D341Med (cell line): ENCODE results near the gene ZNF710.
"Not testable (repeated sequence)": the region's sequence is repeated elsewhere in the genome, so short reads cannot be mapped to it uniquely, and the experiment has no call there.

Experiments used
- DNase-seq: peaks from one replicate; pipeline ENCODE4 v3.0.0; 2012; ENCODE audit warnings: low spot score

The ZNF710 gene, protein sequence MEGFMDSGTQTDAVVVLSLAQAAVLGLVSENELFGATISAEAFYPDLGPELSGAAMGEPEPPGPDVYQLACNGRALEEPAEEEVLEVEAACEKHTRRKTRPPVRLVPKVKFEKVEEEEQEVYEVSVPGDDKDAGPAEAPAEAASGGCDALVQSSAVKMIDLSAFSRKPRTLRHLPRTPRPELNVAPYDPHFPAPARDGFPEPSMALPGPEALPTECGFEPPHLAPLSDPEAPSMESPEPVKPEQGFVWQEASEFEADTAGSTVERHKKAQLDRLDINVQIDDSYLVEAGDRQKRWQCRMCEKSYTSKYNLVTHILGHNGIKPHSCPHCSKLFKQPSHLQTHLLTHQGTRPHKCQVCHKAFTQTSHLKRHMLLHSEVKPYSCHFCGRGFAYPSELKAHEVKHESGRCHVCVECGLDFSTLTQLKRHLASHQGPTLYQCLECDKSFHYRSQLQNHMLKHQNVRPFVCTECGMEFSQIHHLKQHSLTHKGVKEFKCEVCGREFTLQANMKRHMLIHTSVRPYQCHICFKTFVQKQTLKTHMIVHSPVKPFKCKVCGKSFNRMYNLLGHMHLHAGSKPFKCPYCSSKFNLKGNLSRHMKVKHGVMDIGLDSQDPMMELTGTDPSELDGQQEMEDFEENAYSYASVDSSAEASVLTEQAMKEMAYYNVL

DNA sequence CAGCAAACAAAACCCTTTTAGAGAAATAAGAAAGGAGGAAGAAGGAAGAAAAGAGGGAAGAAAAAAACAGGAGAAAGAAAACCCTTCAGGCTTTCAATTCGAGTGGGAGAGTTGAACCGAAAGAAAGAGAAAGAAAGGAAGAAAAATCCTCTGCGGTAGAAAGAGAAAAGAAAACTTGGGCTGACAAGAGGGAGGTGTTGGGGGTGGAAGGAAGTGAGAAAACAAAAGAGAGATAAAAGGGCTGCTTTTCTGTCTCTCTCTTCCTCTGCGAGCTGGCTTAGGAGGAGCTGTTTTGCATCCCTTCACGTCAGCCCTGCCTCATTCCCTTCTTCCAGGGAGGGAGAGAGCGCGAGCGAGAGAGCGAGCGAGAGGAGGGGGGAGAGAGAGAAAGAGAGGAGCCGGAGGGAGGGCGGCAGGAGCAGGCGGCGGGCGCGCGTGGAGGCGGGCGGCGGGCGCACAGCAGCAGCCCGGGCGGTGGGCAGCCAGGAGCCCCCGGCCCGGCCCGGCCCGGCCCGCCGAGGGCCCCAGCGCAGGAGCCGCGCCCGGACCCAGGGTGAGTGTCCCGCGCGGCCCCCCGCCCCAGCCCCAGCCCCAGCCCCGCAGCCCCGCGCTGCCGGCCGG is at the start of gene ZNF710:
ZNF710 (plus strand) TSS at position 263 of the 621 bp plus-strand sequence. CDS start 65,814 bp downstream, outside the sequence.
- peak; percentile 88 for DNase-seq

DNA sequence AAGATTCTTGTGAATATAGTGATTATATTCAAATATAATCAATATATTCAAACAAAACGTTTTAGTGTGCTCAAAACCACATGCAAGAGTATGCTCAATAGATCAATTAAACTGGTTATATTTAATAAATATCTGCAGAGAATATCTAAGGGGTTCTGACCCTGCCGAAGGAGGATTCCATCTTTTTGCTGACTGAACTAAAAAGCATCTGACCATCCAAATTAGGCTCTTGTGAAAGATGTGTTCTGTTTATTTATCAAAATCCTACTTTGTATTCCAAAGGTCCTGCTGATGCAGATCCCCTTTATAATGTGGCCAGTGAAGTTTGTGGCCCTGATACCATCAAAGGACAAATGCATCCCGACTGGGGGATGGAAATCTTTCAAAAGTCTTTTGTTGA is 46.6 kb upstream of the ZNF710 start:
- DNase-seq = no peak

DNA sequence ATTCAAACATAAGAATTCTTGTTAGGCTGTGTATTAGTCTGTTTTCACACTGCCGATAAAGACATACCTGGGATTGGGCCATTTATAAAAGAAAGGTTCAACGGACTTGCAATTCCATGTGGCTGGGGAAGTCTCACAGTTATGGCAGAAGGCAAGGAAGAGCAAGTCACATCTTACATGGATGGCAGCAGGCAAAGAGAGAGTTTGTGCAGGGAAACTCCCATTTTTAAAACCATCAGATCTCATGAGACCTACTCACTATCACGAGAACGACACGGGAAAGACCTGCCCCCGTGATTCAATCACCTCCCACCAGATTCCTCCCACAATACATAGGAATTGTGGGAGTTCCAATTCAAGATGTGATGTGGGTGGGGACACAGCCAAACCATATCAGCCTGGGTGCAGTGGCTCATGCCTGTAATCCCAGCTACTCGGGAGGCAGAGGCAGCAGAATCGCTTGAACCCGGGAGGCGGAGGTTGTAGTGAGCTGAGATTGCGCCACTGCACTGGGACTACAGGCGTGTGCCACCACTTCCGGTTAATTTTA is 45.6 kb upstream of the ZNF710 start:
- not testable (repeated sequence) for DNase-seq

DNA sequence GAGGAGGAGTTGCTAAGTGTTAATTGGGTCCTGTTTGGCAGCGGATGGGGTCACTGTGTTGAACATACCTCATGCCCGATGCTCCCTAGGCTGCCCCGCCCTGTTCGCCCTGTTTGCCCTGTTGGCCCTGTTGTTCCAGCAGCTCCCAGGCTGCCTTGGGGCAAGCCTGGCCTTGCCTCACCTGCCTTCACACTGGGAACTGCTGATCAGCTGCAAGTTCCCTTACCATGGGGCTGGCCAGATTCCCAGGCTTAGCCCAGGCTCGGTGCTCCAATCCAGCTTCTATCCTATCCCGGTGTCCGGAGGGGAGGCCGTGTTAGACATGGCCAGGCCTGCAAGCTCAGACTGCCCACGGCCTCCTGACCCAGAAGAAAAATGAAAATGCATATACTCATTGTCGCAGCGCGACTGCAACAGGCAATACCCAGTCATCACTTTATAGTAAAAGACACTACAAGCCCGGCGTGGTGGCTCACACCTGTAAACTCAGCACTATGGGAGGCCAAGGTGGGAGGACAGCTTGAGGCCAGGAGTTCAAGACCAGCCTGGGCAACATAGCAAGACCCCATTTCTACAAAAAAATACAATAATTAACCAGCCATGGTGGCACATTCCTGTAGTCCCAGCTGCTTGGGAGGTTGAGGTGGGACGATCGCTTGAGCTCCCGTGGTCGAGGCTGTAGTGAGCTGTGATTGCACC is 42.9 kb upstream of the ZNF710 start:
- DNase-seq = no peak

DNA sequence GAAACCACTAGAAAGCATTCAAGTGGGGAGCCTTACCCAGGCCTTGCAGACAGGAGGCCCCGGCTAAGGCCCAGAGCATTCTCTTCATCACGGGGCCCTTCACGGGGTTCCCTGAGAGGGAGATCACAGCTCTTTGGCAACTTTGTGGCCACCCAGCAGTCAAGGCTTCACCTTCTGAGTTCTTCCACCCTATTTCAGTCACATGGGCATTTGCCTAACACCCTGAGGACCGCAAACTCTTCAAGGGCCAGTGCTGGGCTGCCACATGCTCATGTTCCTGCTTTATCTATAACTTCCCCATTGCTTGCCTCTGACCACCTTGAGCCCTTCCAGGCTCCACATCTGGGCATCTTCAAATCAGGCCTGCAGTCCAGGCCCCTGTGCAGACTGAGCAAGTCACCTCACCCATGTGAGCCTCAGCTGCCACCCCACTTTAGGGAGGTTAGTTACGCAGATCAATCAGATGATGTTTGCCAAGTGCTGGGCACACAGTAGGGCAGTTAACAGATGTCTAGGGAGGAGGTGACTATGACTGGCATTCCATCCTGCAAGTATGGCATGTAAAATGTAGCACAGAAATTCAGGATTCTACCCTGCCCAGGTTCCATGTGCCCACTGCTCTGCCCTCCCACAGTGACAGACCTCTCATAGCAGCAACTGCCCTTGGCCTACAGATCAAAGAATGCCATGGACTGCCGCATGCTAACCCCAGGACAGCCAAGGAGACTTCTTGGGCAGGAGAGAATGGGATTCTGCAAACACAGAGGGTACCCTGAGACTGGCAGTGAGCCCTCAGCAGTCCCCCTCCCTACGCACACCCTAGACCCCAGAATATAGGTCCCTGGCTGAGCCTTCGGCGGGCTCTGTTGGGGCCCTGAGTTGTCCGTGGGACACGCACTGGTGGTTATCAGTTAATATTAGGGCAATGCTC is 37.6 kb upstream of the ZNF710 start:
- DNase-seq = no peak

DNA sequence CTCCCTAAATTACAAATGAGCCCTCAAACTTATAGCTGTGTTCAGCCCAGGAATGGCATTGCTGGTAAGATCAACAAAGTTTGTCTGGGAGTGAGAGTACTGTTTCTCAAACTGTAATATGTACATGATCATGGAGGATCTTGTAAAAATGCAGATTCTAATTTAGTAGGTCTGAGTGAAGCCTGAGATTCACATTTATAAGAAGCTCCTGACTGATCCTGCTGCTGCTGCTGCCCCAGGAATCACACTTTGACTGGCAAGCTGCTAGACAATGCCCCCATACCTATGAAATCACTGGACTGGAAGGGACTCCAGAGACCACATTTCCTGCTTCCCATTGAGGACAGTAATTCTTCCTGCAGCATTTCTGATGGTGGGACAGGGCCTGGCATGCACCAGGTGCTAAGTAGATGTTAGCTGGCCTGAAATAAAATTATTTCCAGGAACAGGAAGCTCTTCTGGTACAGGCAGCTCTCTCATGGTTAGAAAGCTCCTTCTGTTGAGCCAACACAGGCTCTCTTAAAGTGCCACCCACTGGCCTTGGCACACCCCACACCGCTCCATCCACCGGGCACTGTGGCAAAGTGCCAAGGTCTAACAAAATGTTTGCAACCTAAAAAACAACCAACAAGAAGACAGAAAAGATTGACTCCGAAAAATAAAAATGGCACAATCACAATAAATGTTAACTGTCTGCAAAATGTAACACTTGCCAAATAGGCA is 36.7 kb upstream of the ZNF710 start:
- DNase-seq = no peak

DNA sequence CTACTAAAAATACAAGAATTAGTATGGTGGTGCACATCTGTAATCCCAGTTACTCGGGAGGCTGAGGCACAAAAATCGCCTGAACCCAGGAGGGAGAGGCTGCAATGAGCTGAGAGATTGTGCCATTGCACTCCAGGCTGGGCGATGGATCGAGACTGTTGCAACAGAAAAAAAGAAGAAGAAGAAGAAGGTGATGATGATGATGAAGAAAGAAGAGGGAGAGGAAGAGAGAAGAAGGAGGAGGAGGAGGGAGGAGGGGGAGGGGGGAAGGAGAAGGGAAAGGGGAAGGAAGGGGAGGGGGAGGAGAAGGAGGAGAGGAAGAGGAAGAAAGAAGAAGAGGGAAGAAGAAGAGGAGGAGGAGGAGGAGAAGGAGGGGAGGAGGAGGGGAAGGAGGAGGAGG is 33.2 kb upstream of the ZNF710 start:
- DNase-seq = no peak

DNA sequence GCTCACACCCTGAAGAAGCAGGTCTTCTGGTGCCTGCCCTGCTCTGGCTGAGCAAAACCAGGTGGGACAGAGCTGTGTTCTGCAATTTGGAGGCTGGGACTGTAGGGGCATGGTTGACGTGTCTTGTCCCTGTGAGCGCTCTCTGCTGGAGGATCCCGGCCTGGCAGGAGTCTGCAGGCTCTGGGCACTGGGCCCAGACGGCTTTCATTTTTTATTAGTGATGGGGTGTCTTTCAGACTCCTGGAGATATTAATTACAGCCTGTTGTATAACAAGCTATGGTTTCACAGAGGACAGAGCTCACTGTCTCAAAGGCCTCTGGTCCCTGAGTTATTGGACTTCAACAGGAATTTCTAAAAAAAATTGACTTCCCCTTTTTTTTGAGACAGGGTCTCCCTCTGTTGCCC is 29.5 kb upstream of the ZNF710 start:
- peak; percentile 79 for DNase-seq

DNA sequence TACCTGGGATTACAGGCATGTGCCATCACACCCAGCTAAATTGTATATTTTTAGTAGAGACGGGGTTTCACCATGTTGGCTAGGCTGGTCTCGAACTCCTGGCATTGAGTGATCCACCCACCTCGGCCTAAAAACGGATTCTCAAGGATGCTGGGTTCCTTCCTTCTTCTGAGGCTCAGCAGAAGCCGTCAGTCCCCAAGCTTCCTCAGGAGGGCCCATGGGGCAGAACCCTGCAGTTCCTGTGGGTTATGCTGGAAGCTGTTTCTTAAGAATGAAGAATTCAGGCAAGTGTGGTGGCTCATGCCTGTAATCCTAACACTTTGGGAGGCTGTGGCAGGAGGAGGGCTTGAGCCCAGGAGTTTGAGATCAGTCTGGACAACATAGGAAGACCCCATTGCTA is 29.0 kb upstream of the ZNF710 start:
- no peak for DNase-seq

DNA sequence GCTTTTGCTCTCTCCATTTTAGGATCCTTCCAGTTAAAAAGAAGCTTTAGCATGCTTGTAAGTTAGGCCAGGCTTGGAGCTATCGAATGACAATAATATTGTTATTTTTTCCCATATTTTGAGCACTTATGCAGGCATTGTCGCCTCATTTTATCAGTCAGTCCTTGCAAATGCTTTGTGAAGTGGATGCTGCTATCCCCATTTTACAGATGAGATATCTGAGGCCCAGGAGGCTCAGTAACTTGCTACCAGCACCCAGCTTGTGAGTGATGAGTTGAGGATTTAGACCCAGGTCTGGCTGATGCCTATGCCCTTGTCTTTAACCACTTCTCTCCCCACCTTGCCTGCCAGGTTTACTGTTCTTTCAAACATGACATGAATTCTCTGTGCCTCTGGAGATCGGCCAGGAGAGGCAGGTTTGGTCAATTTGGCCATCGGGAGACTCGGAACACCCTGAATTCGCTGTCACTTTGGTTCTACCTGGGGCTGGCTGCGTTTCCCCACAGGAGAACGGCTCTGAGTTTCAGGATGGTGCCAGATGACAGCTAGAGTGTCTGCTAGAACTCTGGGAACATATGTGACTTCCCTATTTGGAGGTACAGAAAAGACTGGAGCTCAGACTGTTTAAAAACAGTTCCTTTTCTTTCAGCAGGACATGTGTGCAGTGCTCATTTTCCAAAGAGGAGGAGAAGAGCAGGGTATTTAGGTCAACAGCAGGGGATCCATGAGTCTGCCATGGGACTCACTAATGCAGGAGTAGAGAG is 25.5 kb upstream of the ZNF710 start:
- DNase-seq = no peak

DNA sequence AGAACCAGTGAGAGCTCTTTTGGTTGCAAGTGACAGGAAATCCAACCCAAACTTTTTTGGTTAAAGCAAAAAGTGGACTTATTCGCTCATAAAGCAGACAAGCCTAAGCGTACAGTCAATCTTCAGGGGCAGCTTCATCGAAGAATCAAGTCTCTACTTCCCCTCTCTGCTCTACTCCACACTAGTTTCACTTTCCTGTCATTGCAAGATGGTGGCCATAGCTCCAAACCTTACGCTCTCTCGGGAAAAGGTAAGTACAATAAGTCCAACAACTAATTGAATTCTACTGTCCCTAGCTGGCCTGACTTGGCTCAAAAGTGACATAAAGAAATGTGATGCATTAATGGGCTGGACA is 24.9 kb upstream of the ZNF710 start:
- DNase-seq = no peak

DNA sequence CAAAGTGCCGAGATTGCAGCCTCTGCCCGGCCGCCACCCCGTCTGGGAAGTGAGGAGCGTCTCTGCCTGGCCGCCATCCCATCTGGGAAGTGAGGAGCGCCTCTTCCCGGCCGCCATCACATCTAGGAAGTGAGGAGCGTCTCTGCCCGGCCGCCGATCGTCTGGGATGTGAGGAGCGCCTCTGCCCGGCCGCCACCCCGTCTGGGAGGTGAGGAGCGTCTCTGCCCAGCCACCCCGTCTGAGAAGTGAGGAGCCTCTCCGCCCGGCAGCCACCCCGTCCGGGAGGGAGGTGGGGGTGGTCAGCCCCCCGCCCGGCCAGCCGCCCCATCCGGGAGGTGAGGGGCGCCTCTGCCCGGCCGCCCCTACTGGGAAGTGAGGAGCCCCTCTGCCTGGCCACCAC is 23.3 kb upstream of the ZNF710 start:
- not testable (repeated sequence) for DNase-seq

DNA sequence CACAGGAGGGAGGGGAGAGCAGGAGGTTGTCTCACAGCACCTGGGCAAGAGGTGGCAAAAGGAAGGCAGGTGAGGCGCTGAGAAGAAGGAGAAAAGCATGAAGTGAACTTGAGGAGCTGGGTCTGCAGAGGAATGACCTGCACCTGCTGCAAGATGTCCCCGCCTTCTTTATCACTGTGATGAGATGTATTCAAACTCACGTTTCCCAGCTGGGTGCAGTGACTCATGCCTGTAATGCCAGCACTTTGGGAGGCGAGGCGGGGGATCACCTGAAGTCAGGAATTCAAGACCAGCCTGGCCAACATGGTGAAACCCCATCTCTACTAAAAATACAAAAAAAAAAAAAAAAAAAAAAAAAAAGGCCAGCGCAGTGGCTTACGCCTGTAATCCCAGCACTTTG is 22.2 kb upstream of the ZNF710 start:
- DNase-seq = no peak

DNA sequence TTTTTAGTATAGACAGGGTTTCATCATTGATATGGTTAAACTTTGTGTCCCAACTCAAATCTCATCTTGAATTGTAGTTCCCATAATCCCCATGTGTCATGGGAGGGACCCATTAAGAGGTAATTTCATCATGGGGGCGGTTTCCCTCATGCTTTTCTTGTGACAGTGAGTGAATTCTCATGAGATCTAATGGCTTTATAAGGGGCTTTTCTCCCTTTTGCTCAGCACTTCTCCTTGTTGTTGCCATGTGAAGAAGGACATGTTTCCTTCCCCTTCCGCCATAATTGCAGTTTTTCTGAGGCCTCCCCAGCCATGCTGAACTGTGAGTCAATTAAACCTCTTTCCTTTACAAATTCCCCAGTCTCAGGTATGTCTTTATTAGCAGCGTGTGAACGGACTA is 20.2 kb upstream of the ZNF710 start:
- DNase-seq = no peak

DNA sequence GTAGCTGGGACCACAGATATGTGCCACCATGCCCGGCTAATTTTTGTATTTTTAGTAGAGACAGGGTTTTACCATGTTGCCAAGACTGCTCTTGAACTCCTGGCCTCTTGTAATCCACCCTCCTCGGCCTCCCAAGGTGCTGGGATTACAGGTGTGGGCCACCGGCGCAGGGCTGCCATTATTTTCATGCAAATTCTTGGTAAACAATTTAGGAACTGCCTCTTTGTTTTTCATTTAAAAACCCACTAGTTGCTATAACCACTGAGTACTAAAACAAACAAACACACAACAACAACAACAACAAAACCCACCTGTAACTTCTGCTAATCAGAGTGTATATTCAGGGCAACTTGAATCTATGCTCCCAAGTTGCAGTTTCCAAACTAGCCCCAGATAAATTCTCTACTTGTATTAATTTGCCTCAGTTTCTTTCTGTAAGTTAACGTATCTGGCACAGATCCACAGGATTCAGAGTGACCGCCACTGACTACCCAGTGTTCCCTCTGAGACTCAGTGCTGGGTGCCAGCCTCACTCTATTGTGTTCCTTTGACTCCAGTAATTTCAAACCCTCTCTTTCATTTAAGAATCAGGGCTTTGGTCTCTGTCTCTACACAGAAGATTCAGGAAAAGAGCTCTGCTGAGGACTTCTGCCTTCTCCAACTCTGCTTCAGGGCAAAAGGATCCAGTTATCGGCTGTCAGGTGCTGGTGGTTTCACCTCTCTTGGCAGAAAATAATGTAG is 18.6 kb upstream of the ZNF710 start:
- no peak for DNase-seq

DNA sequence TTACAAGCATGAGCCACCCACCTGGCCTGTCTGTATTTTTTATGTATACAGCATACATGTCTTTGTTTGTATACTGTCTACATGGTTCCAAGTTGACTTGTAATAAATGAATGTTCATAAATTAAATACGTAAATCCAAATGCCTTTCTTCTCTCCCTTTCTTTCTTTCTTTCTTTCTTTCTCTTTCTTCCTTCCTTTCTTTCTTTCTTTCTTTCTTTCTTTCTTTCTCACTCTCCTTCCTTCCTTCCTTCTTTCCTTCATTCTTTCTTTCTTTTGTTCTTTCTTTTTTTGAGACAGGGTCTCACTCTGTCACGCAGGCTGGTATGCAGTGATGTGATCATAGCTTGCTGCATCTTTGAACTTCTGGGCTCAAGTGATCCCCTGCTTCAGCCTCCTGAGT is 17.1 kb upstream of the ZNF710 start:
- DNase-seq = no peak

DNA sequence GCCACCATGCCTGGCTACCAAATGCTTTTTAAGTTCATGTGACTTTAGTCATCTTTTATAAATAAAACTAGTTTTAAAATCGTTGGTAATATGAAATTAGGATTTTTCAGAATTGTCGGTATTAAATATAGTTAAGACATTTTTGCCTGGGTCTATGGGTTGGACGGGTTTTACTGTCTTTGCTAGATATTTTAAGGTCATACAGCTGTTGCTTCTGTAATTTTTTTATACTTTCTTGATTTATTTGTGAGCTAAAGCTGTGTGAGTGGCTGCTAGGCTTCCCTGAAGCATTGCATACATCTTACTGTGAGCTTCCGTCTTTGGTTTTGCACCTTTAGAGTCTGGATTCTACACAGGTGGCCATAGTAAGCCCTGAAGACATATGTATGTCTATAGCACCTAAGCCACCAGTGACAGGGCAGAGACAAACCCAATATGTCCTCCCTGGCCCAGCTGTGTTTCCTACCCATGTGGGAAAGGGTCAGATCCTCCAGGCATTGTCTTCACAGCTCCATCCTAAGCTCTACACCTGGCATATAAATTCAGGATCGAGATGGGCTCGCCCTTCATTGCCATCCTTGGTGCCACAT is 16.6 kb upstream of the ZNF710 start:
- no peak for DNase-seq

DNA sequence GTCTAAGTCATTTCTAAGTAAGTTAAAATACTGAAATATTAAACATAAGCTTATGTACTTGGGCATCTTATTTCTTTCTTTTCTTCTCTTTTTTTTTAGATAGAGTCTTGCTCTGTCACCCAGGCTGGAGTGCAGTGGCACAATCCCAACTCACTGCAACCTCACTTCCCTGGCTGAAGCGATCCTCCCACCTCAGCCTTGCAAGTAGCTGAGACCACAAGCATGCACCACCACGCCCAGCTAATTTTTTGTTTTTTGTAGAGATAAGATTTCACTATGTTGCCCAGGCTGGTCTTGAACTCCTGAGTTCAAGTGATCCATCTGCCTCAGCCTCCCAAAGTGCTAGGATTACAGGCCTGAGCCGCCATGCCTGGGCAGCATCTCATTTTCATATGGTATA is 16.0 kb upstream of the ZNF710 start:
- no peak for DNase-seq

DNA sequence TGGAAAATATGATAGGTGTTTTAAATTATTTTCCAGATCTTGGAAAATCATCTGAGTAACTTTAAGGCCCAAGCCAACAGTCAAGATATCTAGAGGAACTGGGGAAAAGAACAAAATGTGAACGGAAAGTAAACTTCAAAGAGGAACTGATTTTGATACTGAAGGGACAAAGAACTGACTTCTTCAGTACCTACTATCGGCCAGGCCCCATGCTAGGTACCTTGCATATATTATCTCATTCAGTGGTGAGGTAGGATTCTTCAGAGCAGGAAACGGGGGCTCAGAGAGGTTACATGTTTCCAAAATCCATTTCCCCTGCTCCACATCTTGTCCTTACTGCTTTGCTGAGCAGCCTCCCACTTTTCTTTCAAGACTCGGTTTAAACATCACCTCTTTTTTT is 9.8 kb upstream of the ZNF710 start:
- DNase-seq = no peak
